ENCODE measurements around the gene GLOD4. TPM values are rescaled to one million over a fixed set of nuclear protein-coding genes. Genes with fewer than 3 reads are reported as not detected.
"Not testable (repeated sequence)": the region's sequence is repeated elsewhere in the genome, so short reads cannot be mapped to it uniquely, and the experiment has no call there.

Gene GLOD4, protein sequence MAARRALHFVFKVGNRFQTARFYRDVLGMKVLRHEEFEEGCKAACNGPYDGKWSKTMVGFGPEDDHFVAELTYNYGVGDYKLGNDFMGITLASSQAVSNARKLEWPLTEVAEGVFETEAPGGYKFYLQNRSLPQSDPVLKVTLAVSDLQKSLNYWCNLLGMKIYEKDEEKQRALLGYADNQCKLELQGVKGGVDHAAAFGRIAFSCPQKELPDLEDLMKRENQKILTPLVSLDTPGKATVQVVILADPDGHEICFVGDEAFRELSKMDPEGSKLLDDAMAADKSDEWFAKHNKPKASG
- total RNA-seq: 63.2 TPM
- long read RNA-seq, transcript GLOD4-202 (9 exons, 2,059 nt): major isoform, 106 of 121 reads
- long read RNA-seq, partial matches to known transcripts: 5 of 121 reads
- long read RNA-seq, other reads (novel, unspliced or antisense): 7 of 121 reads

DNA sequence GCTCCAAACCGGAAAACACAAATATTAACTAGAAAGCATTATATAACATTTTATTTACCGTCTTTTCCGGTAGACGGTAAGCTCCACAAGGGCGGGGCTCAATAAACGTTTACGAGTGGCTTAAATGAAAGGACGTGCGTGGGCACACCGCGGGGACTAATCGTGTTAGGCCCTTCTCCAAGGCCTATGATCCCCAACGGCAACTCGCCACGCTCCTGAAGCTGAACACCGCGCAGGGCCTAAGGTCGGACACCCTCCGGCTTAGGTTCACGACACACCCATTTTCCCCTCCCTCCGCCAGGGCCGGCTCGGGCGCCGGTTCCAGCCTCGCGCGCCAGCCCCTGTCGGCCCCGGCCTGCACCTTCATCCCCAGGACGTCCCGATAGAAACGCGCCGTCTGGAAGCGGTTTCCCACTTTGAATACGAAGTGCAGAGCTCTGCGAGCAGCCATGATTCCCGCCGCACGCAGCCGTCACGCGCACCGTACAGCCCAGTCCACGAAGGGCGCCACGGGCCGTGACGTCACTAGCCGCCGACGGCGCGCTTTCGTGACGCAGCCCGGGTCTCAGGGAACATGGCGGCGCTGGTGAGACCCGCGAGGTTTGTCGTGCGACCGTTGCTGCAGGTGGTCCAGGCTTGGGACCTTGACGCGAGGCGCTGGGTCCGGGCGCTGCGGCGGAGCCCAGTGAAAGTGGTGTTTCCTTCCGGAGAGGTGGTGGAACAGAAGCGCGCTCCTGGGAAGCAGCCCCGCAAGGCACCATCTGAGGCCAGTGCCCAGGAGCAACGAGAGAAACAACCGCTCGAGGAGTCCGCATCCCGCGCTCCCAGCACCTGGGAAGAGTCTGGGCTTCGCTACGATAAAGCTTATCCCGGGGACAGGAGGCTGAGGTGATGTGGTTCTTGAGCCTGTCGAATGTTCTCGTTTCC, at the start of gene GLOD4, which contains the start of gene MRM3:
Gene GLOD4, minus strand, starts transcription at position 476 of the 927 bp plus-strand sequence. Its CDS starts 25 bp downstream, at position 451.
Gene MRM3, plus strand, starts transcription at position 549 of the 927 bp plus-strand sequence. Its CDS starts 26 bp downstream, at position 575.
- intact Hi-C loops (cut with DNase I): no loop called here
- Histone ChIP-seq H3K4me1 (peaks cover 29% of the 10 kb centered on the region), H3K9me3 (no peaks in the 10 kb centered on the region), H3K36me3 (peaks cover 28% of the 10 kb centered on the region), H3K27me3 (ENCODE audit: low read depth) (no peaks in the 10 kb centered on the region), H3K4me3 (peak within 1 kb of the TSS; percentile 92), H3K27ac (peak within 1 kb of the TSS; percentile 85)
- TF ChIP-seq, protein P1, sequence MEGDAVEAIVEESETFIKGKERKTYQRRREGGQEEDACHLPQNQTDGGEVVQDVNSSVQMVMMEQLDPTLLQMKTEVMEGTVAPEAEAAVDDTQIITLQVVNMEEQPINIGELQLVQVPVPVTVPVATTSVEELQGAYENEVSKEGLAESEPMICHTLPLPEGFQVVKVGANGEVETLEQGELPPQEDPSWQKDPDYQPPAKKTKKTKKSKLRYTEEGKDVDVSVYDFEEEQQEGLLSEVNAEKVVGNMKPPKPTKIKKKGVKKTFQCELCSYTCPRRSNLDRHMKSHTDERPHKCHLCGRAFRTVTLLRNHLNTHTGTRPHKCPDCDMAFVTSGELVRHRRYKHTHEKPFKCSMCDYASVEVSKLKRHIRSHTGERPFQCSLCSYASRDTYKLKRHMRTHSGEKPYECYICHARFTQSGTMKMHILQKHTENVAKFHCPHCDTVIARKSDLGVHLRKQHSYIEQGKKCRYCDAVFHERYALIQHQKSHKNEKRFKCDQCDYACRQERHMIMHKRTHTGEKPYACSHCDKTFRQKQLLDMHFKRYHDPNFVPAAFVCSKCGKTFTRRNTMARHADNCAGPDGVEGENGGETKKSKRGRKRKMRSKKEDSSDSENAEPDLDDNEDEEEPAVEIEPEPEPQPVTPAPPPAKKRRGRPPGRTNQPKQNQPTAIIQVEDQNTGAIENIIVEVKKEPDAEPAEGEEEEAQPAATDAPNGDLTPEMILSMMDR (IDR thresholded peaks at IDR 0.05): peak; percentile 21
- DNase-seq (peak; percentile 96), ATAC-seq (peak; percentile 98)

DNA sequence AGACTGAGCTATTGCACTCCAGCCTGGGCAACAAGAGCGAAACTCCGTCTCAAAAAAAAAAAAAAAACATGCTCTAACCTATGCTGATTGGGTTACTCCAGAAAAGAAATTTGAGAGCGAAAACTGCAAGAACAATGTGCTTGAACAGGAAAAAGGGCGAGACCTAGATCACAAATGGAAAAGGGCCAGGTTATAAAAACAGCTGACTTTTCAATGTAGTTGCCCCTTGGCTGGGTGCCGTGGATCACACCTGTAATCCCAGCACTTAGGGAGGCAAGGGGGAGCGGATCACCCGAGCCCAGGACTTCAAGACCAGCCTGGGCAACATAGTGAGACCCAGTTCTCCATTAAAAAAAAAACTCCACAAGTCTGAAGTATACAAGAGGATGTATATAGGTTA, 48.9 kb upstream of the GLOD4 start:
- intact Hi-C loops (cut with DNase I): no loop called here
- TF ChIP-seq, protein P1 (IDR thresholded peaks at IDR 0.05): no peak

DNA sequence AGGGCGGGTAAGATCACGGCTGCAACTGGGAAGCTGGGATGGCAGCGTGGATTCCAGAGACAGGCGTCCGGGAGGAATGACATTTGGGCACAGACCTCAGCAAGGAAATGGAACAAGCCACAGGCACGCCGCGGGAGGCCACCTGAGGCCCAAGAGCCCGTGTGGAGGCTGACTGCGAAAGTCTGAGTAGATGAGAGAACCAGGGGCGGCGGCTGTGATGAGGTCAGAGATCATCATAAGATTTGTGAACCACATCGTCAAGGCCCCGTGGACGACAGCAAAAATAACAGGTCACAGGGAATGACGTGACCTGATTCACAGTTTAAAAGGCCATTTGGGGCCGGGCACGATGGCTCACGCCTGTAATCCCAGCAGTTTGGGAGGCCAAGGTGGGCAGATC, 48.3 kb upstream of the GLOD4 start:
- H3K4me3 ChIP-seq: no peak overlapping the region
- H3K9me3 ChIP-seq: no peaks in the 10 kb centered on the region
- no peaks in the 10 kb centered on the region for H3K27me3 ChIP-seq (ENCODE audit: low read depth)
- no peak for ATAC-seq
- intact Hi-C loops (cut with DNase I): no loop called here
- peaks cover 5% of the 10 kb centered on the region for H3K36me3 ChIP-seq
- TF ChIP-seq, protein P1 (IDR thresholded peaks at IDR 0.05): no peak
- no peak overlapping the region for H3K27ac ChIP-seq
- no peak for DNase-seq
- no peaks in the 10 kb centered on the region for H3K4me1 ChIP-seq

More for the DNA sequence above, 48.9 kb upstream of the GLOD4 start:
- DNase-seq (no peak), ATAC-seq (no peak)
- Histone ChIP-seq H3K4me3 (no peak overlapping the region), H3K27me3 (ENCODE audit: low read depth) (no peaks in the 10 kb centered on the region), H3K9me3 (no peaks in the 10 kb centered on the region), H3K27ac (no peak overlapping the region), H3K4me1 (no peaks in the 10 kb centered on the region), H3K36me3 (no peaks in the 10 kb centered on the region)

DNA sequence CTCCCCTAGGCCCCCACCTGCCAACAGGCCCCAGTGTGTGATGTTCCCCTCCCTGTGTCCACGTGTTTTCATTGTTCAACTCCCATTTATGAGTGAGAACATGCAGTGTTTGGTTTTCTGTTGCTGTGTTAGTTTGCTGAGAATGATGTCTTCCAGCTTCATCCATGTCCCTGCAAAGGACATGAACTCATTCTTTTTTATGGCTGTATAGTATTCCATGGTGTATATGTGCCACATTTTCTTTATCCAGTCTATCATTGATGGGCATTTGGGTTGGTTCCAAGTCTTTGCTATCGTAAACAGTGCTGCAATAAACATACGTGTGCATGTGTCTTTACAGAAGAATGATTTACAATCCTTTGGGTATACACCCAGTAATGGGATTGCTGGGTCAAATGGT, 47.5 kb upstream of the GLOD4 start:
- ATAC-seq; H3K27ac ChIP-seq; H3K27me3 ChIP-seq (ENCODE audit: low read depth); DNase-seq; H3K4me3 ChIP-seq; intact Hi-C loops (cut with DNase I); H3K4me1 ChIP-seq; H3K9me3 ChIP-seq: not testable (repeated sequence)
- peaks cover 11% of the 10 kb centered on the region for H3K36me3 ChIP-seq

DNA sequence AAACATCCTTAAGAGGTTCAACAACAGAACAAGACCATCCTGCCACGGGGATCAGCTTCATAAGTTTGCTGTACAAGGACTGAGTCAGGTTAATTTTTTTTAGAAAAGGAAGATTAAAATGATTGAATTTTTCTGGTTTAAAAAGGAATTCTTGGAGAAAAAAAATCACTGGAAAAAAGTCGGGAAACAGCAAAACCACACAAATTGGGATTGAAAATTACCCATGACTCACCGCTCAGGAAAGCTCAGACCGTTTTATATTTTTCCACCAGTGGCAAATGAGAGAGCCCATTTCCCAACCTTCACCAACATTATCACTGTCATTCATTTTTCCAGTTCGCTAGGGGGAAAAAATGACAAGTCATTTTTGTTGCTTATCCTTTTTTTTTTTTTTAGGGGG, 46.7 kb upstream of the GLOD4 start:
- DNase-seq: no peak
- Histone ChIP-seq H3K4me3 (no peak overlapping the region), H3K27ac (no peak overlapping the region), H3K36me3 (peaks cover 16% of the 10 kb centered on the region), H3K9me3 (no peaks in the 10 kb centered on the region), H3K4me1 (no peaks in the 10 kb centered on the region), H3K27me3 (ENCODE audit: low read depth) (no peaks in the 10 kb centered on the region)
- intact Hi-C loops (cut with DNase I): no loop called here
- TF ChIP-seq, protein P1 (IDR thresholded peaks at IDR 0.05): no peak
- ATAC-seq: no peak

All from lower lobe of right lung (tissue), 2 donors.